Keratinocyte (primary cell): Measurements from ENCODE around the gene ABTB1.

Experiments
- EZH2 ChIP-seq: IDR thresholded peaks from one replicate; pipeline ENCODE4 v1.6.1; 2012; ENCODE audit warnings: inconsistent platforms, mild to moderate bottlenecking, low read length, moderate library complexity
- TF ChIP-seq, protein P1 (sequence below), 3 experiments: IDR thresholded peaks in 1 of 3; conservative IDR thresholded peaks in 1 of 3; optimal IDR thresholded peaks in 1 of 3; 2 replicates in 2 of 3; 3 replicates in 1 of 3; pipeline versions ENCODE3 to v1.5.1; 2011; ENCODE audit warnings: low read length in 3 of 3, mild to moderate bottlenecking in 3 of 3, moderate library complexity in 2 of 3, control low read depth in 1 of 3, inconsistent platforms in 1 of 3; ENCODE audit not compliant: insufficient read depth in 2 of 3; ENCODE audit errors: extremely low read depth in 1 of 3

DNA sequence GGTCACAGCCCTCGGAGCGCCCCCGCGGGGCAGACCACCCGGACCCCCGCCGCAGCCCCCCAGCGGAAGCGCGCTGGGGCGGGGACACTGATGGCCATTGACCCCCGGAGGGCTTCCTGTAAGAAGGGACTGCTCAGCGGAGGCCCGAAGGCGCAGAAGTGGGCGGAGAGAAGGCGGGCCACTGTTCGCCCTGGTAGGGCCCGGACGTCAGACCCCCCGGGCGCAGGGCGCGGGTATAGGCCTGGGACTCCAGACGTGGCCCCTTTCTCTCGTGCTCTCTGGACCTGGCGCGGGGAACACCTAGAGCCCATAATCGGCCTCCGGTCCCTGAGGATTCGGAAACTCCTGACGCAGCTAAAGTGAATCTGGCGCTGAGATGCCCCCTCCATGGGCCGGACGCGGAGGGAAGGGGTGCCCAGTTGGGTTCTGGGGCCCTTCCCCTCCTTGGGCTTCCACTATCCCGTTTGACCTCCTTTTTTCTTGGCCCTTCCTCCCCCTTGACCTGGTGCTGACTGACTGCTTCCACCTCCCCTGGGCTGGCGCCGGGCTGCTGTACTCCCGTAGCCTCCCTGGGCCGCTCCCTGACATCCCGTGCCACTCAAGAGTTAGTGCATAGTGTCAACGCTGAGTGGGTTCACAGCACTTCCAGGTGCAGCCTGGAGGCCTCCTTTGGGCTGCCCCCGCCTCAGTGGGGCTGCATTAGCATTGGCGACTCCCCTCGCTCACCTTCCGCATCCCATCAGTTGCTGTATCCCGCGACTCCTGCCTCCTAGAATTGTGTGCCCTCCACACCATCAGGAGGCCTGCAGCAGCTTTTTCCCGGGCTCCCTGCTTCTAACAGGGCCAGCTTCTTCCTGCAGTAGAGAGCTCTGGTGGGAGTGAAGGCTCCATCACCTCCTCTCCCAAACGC, 694 bp downstream of the ABTB1 start:
- TF ChIP-seq, protein P1, sequence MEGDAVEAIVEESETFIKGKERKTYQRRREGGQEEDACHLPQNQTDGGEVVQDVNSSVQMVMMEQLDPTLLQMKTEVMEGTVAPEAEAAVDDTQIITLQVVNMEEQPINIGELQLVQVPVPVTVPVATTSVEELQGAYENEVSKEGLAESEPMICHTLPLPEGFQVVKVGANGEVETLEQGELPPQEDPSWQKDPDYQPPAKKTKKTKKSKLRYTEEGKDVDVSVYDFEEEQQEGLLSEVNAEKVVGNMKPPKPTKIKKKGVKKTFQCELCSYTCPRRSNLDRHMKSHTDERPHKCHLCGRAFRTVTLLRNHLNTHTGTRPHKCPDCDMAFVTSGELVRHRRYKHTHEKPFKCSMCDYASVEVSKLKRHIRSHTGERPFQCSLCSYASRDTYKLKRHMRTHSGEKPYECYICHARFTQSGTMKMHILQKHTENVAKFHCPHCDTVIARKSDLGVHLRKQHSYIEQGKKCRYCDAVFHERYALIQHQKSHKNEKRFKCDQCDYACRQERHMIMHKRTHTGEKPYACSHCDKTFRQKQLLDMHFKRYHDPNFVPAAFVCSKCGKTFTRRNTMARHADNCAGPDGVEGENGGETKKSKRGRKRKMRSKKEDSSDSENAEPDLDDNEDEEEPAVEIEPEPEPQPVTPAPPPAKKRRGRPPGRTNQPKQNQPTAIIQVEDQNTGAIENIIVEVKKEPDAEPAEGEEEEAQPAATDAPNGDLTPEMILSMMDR (optimal IDR thresholded peaks at IDR 0.05 in 1 of 3, IDR thresholded peaks at IDR 0.05 in 1 of 3, conservative IDR thresholded peaks at IDR 0.05 in 1 of 3; ENCODE audit: extremely low read depth in 1 of 3, insufficient read depth in 2 of 3, low read length in 3 of 3), result no peak
- no peak for TF ChIP-seq EZH2
